ENCODE measurements around the gene TEK. TPM values are rescaled to one million over a fixed set of nuclear protein-coding genes. Genes with fewer than 3 reads are reported as not detected.

The TEK gene
- total RNA-seq = 91.3 and 91.8 TPM in 2 replicates

DNA sequence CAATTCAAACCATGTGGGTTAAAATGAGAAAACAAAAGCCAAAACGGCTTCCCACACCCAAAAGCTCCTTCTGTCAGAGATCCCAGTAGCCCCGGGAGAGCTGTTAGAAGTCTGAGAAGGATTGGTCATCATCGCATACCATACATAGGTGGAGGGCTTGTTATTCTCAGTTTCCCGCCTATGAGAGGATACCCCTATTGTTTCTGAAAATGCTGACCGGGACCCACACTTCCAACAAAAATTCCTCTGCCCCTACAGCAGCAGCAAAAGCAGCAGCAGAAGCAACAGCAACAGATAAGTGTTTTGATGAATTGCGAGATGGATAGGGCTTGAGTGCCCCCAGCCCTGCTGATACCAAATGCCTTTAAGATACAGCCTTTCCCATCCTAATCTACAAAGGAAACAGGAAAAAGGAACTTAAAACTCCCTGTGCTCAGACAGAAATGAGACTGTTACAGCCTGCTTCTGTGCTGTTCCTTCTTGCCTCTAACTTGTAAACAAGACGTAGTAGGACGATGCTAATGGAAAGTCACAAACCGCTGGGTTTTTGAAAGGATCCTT is at the start of gene TEK:
TEK (plus strand) TSS at position 245 of the 561 bp plus-strand sequence. CDS start 366 bp downstream, outside the sequence.

Other genes starting within 250 kb of the TEK start
- gene CAAP1, start 216.4 kb upstream of the TEK start, total RNA-seq = 12.9 and 19.3 TPM in 2 replicates
- 48.0 and 55.5 TPM in 2 replicates for gene PLAA, start 162.0 kb upstream of the TEK start, total RNA-seq
- 8.8 and 9.3 TPM in 2 replicates for gene IFT74, start 152.8 kb upstream of the TEK start, total RNA-seq
- not detected in 2 replicates for gene LRRC19, start 103.6 kb upstream of the TEK start, total RNA-seq
- gene EQTN, start 187.9 kb downstream of the TEK start, total RNA-seq = not detected in 2 replicates

Measured in endothelial cell of coronary artery (primary cell).